GM19099 (cell line): Measurements from ENCODE around the gene GGTLC2.
"Not testable (repeated sequence)": the region's sequence is repeated elsewhere in the genome, so short reads cannot be mapped to it uniquely, and the experiment has no call there.

Source experiments
- POLR2A ChIP-seq: IDR thresholded peaks from 3 replicates; pipeline ENCODE4 v1.6.1; 2011; ENCODE audit warnings: low read depth; ENCODE audit not compliant: insufficient read length; ENCODE audit errors: extremely low read depth

Gene GGTLC2

GRCh38 chr22:22644314-22644713, at the start of gene GGTLC2:
Gene GGTLC2, plus strand, starts transcription at chr22:22644614. Its CDS starts 1,732 bp downstream, at chr22:22646346.
- not testable (repeated sequence) for TF ChIP-seq POLR2A

GRCh38 chr22:22595001-22595835, 49.2 kb upstream of the GGTLC2 start:
- no peak for TF ChIP-seq POLR2A

- no peak for TF ChIP-seq POLR2A
Observed at GRCh38 chr22:22598144-22598543, 46.3 kb upstream of the GGTLC2 start.

- no peak for TF ChIP-seq POLR2A
Observed at GRCh38 chr22:22599248-22599647, 45.2 kb upstream of the GGTLC2 start.

GRCh38 chr22:22600531-22601261, 43.7 kb upstream of the GGTLC2 start:
- TF ChIP-seq POLR2A = no peak

- TF ChIP-seq POLR2A = no peak
Observed at GRCh38 chr22:22603470-22603947, 40.9 kb upstream of the GGTLC2 start.

GRCh38 chr22:22604326-22605073, 39.9 kb upstream of the GGTLC2 start:
- TF ChIP-seq POLR2A = no peak

GRCh38 chr22:22605074-22605404, 39.4 kb upstream of the GGTLC2 start:
- no peak for TF ChIP-seq POLR2A

GRCh38 chr22:22609291-22609690, 35.1 kb upstream of the GGTLC2 start:
- no peak for TF ChIP-seq POLR2A

GRCh38 chr22:22612516-22612915, 31.9 kb upstream of the GGTLC2 start:
- no peak for TF ChIP-seq POLR2A

- TF ChIP-seq POLR2A = no peak
Observed at GRCh38 chr22:22614065-22614464, 30.3 kb upstream of the GGTLC2 start.

GRCh38 chr22:22616636-22617035, 27.8 kb upstream of the GGTLC2 start:
- TF ChIP-seq POLR2A = peak; percentile 36

GRCh38 chr22:22618448-22618847, 26.0 kb upstream of the GGTLC2 start:
- TF ChIP-seq POLR2A = no peak

GRCh38 chr22:22618923-22619322, 25.5 kb upstream of the GGTLC2 start:
- TF ChIP-seq POLR2A = no peak

- TF ChIP-seq POLR2A = no peak
Observed at GRCh38 chr22:22619765-22620414, 24.5 kb upstream of the GGTLC2 start.
